Vein endothelial cell (primary cell): ENCODE data around the gene GNAI1. TPM values are rescaled to one million over a fixed set of nuclear protein-coding genes. Genes with fewer than 3 reads are reported as not detected.

ENCODE experiments used
- small RNA-seq: library from RNA; depleted of rRNA; stranded (forward); fragments of <200 nt; gene quantifications from one replicate; pipeline ENCODE3, GENCODE V24; 2012
- total RNA-seq: library from RNA; depleted of rRNA; stranded (reverse); fragments of >200 nt; gene quantifications from 2 replicates; pipeline ENCODE4 v1.2.3, GENCODE V29; 2012

Gene GNAI1
- 22.5 and 25.5 TPM in 2 replicates for total RNA-seq

GRCh38 chr7:80134536-80135308 lies at the start of gene GNAI1:
Gene GNAI1 (plus strand): TSS chr7:80134831. CDS start chr7:80135161, 330 bp downstream.

Small RNA genes lying within 50 kb of the gene (small RNA-seq; reads per million reads assigned to genes)
- gene RN7SL869P: not detected
